GM12892 (cell line): Measurements from ENCODE around the gene TIGAR.

Experiments
- POLR2A ChIP-seq: IDR thresholded peaks from 2 replicates; pipeline ENCODE4 v1.6.1; 2011; ENCODE audit warnings: low read depth, low read length, control low read depth
- POLR2AphosphoS5 ChIP-seq: IDR thresholded peaks from 2 replicates; pipeline ENCODE4 v1.6.1; 2011; ENCODE audit warnings: low read depth, low read length, control low read depth
- TAF1 ChIP-seq: IDR thresholded peaks from 2 replicates; pipeline ENCODE4 v1.6.1; 2011; ENCODE audit warnings: low read depth, mild to moderate bottlenecking, control low read depth, low read length, borderline replicate concordance

- TF ChIP-seq POLR2AphosphoS5: no peak
- TF ChIP-seq POLR2A: no peak
- no peak for TF ChIP-seq TAF1
Observed at GRCh38 chr12:4308334-4308950, 12.6 kb upstream of the TIGAR start.
